Uterus (tissue), 4 donors: ENCODE measurements around the gene OTUB2. TPM values are rescaled to one million over a fixed set of nuclear protein-coding genes. Genes with fewer than 3 reads are reported as not detected.

Experiments
- DNase-seq, 2 donors: peaks; one replicate each; pipeline ENCODE4 v3.0.0-alpha.2; 2019 to 2020
- H3K27ac ChIP-seq, 2 donors: fragments of 200-600 bp; sonication (generic); 1 replicate in 1 of 2; 2 replicates in 1 of 2; pipeline ENCODE4 v1.5.1; 2016 to 2018
- H3K27me3 ChIP-seq, 2 donors: fragments of 200-600 bp; sonication (generic); one replicate each; pipeline ENCODE4 v1.5.1; 2018 to 2019; ENCODE audit warnings: control low read depth in 1 of 2
- H3K36me3 ChIP-seq, 2 donors: fragments of 200-600 bp; sonication (generic); one replicate each; pipeline ENCODE4 v1.5.1; 2019; ENCODE audit warnings: control low read depth in 1 of 2
- H3K4me1 ChIP-seq, 2 donors: fragments of 200-600 bp; sonication (generic); one replicate each; pipeline ENCODE4 v1.5.1; 2018 to 2019; ENCODE audit warnings: control low read depth in 1 of 2
- H3K4me3 ChIP-seq, 2 donors: fragments of 200-600 bp; sonication (generic); 1 replicate in 1 of 2; 2 replicates in 1 of 2; pipeline ENCODE4 v1.5.1; 2018 to 2019; ENCODE audit warnings: mild to moderate bottlenecking in 1 of 2
- H3K9me3 ChIP-seq, 2 donors: fragments of 200-600 bp; sonication (generic); one replicate each; pipeline ENCODE4 v1.5.1; 2019; ENCODE audit warnings: control low read depth in 1 of 2
- POLR2A ChIP-seq, 2 donors: fragments of 450-650 bp; IDR thresholded peaks; one replicate each; pipeline ENCODE4 v1.6.1; 2016; ENCODE audit warnings: antibody characterized with exemption in 2 of 2, mild to moderate bottlenecking in 1 of 2, moderate library complexity in 1 of 2
- intact Hi-C: fragments of 100-400 bp; cut with DNase I; formaldehyde crosslinking; loops from one replicate; pipeline ENCODE4 v1.15.1; 2023; ENCODE audit warnings: low total_unique reads
- total RNA-seq, 4 donors: library from RNA; depleted of rRNA in 3 of 4; stranded (reverse); fragments of >200 nt in 3 of 4; gene quantifications; one replicate each; pipeline versions ENCODE4 v1.1.0 to v1.2.4, GENCODE V29; 2014 to 2023
- TF ChIP-seq, protein P1 (sequence below), 4 experiments: fragments of 200-600 bp in 2 of 4; fragments of 450-650 bp in 2 of 4; sonication (generic) in 2 of 4; IDR thresholded peaks; one replicate each; pipeline ENCODE4 v1.5.1; 2016 to 2019; ENCODE audit warnings: antibody characterized with exemption in 4 of 4, mild to moderate bottlenecking in 2 of 4, moderate library complexity in 1 of 4
- donor health status: DM: yes; HTN: yes; CAD: no.

OTUB2 gene
- total RNA-seq, 4 donors from 2014 or later: 0.37 to 3.8 TPM; not detected in 2

DNA sequence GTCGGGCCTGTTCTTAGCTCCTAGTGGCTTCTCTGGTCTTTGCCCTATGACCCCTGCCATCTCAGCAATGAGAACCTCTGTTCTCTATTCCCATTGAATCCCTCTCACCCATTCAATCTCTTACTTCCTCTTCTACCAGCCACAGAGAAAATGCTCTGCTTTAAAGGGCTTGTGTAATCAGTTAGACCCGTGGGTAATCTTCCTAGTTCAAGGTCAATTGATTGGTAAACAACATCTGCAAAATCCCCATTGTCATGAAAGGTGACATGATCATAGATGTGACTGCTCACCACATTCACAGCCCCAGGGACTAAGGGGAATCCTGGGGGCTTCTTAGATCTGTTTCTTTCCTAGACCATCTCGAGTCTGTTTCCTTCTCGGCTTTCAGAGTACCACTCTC is 36.2 kb upstream of the OTUB2 start:
- intact Hi-C loops: no loop called here
- no peaks in the 10 kb centered on the region for H3K36me3 ChIP-seq
- H3K27ac ChIP-seq: no peak overlapping the region
- no peak for DNase-seq
- TF ChIP-seq POLR2A (IDR thresholded peaks at IDR 0.05): no peak
- TF ChIP-seq, protein P1, sequence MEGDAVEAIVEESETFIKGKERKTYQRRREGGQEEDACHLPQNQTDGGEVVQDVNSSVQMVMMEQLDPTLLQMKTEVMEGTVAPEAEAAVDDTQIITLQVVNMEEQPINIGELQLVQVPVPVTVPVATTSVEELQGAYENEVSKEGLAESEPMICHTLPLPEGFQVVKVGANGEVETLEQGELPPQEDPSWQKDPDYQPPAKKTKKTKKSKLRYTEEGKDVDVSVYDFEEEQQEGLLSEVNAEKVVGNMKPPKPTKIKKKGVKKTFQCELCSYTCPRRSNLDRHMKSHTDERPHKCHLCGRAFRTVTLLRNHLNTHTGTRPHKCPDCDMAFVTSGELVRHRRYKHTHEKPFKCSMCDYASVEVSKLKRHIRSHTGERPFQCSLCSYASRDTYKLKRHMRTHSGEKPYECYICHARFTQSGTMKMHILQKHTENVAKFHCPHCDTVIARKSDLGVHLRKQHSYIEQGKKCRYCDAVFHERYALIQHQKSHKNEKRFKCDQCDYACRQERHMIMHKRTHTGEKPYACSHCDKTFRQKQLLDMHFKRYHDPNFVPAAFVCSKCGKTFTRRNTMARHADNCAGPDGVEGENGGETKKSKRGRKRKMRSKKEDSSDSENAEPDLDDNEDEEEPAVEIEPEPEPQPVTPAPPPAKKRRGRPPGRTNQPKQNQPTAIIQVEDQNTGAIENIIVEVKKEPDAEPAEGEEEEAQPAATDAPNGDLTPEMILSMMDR (IDR thresholded peaks at IDR 0.05): no peak
- H3K4me1 ChIP-seq: no peaks in the 10 kb centered on the region
- no peak overlapping the region for H3K4me3 ChIP-seq
- H3K27me3 ChIP-seq: no peaks in the 10 kb centered on the region
- no peaks in the 10 kb centered on the region for H3K9me3 ChIP-seq

DNA sequence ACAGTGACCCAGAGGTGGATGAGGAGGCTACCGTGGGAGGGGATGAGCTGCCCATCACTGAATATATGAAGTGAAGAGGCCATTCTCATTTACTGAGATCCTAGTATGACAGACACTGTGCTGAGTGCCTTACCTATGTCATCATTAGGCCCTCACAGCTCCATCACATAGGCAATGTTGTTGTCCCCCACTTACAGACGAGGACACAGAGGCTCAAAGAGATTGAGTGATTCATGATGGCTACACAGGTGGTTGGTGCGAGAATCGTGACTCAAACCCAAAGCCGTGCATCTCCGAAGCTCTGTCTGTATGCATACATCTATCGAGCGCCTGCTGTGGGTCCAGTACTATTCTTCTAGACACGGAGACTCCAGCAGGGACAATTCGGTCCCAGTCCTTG is 34.9 kb upstream of the OTUB2 start:
- no peak for DNase-seq
- H3K9me3 ChIP-seq: no peaks in the 10 kb centered on the region
- H3K27me3 ChIP-seq: no peaks in the 10 kb centered on the region
- TF ChIP-seq, protein P1 (IDR thresholded peaks at IDR 0.05): no peak
- no peak overlapping the region for H3K4me3 ChIP-seq
- H3K4me1 ChIP-seq: no peaks in the 10 kb centered on the region
- no peak overlapping the region for H3K27ac ChIP-seq
- no peaks in the 10 kb centered on the region for H3K36me3 ChIP-seq
- intact Hi-C loops: no loop called here

DNA sequence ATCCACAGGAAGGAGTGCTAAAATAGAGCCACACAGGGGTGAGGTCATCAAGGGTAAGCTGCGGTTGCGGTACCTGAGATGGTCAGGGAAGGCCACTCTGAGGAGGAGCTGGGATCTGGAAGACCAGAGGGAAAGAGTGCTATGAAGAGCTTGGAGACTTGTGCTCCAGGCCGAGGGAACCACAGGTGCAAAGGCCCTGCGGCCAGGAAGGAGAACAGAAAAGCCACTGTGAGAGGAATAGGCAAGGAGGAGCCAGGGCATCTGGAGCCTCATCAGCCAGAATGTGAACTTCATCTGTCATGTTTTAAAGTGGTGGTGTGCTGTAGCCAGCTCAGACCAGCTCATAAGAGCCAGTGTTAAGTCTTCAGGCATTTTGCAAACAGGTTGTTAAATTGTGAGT is 34.5 kb upstream of the OTUB2 start:
- Histone ChIP-seq H3K27ac (no peak overlapping the region), H3K27me3 (no peaks in the 10 kb centered on the region), H3K36me3 (no peaks in the 10 kb centered on the region), H3K4me1 (no peaks in the 10 kb centered on the region), H3K9me3 (no peaks in the 10 kb centered on the region), H3K4me3 (no peak overlapping the region)
- no peak for DNase-seq
- TF ChIP-seq, protein P1 (IDR thresholded peaks at IDR 0.05): no peak
- no peak for TF ChIP-seq POLR2A (IDR thresholded peaks at IDR 0.05)
- intact Hi-C loops: no loop called here

DNA sequence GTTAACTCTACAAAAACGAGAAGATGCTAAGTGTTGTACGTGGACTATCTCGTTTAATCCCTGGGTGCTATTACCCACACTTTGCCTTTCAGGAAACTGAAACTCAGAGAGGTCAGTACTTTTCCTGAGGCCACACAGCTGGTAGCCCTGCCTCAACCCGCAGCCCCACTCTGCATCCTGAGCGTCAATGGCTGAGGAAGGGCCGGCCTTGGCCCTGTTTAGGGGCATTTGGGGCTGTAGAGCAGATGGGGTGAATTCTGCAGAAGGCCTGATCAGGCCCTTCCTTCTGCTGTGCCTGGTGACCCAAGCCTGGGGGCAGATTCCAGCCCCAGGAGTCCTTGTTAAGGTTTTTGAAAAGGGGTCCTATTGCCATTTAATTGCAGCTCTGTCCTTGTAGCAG is 32.8 kb upstream of the OTUB2 start:
- intact Hi-C loops: no loop called here
- Histone ChIP-seq H3K4me1 (no peaks in the 10 kb centered on the region), H3K36me3 (no peaks in the 10 kb centered on the region), H3K27me3 (no peaks in the 10 kb centered on the region), H3K9me3 (no peaks in the 10 kb centered on the region), H3K27ac (peak overlapping the region in 1 of 2 donors; percentile 69), H3K4me3 (no peak overlapping the region)
- TF ChIP-seq, protein P1 (IDR thresholded peaks at IDR 0.05): no peak
- no peak for TF ChIP-seq POLR2A (IDR thresholded peaks at IDR 0.05)
- no peak for DNase-seq

DNA sequence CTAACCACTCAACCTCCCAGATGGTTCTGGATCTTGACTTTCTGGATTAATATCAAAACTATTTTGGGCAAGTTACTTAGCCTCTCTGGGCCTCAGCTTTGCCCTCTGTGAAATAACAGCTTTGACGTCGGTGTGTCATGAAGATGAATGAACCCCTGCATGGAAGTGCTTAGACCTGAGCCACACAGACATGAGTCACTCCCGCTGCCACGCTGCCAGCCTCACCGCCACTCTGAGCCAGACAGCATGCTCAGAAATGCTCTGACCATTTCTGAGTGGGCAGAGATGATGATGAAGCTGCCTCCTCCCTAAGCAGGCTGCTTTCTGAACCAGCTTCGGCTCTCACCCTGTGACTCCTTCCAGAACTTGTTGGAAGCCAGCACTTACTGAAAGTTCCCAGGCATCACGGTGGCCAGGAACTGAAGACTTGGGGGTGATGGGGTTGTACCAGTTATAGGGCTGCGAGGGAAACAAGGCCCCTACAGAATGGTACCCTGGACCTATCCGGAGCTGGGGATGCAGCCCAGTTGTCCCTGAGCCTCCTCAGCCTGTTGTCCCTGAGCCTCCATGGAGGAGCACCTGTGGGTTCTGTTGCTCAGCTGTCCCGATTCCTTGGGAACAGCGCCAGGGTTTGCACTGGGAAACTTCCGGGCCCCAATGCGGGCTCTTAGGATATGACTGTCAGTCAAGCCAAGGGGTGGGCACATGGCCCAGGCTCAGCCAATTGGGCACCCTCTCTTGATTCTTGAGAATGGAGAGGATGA is 31.0 kb upstream of the OTUB2 start:
- no peak for TF ChIP-seq POLR2A (IDR thresholded peaks at IDR 0.05)
- TF ChIP-seq, protein P1 (IDR thresholded peaks at IDR 0.05): no peak
- intact Hi-C loops: no loop called here
- H3K36me3 ChIP-seq: no peaks in the 10 kb centered on the region
- H3K27ac ChIP-seq: peak overlapping the region in 1 of 2 donors; percentile 69
- H3K4me3 ChIP-seq: no peak overlapping the region
- H3K9me3 ChIP-seq: no peaks in the 10 kb centered on the region
- H3K27me3 ChIP-seq: no peaks in the 10 kb centered on the region
- H3K4me1 ChIP-seq: no peaks in the 10 kb centered on the region
- DNase-seq: peak; percentile 59 to 66
